ENCODE measurements around the gene SIRT5.

DNA sequence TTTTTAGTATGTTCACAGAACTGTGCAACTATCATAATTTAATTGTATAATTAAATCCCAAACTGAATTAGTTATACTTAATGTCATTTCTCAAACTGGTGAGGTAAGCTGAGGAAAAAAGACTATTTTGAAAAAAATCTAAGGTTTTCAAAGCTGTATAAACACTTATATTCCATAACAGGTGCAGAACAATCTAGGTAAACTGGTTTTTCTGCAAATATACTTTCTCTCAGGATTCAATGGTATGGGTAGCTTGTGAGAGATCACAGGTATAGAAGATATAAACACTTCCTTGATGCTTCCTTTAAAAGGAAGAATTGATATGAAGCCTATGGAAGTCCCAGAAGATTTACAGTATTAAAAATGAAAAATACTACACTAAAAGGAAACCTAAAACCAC is 74.4 kb downstream of the SIRT5 start:
- TF ChIP-seq, protein P1, sequence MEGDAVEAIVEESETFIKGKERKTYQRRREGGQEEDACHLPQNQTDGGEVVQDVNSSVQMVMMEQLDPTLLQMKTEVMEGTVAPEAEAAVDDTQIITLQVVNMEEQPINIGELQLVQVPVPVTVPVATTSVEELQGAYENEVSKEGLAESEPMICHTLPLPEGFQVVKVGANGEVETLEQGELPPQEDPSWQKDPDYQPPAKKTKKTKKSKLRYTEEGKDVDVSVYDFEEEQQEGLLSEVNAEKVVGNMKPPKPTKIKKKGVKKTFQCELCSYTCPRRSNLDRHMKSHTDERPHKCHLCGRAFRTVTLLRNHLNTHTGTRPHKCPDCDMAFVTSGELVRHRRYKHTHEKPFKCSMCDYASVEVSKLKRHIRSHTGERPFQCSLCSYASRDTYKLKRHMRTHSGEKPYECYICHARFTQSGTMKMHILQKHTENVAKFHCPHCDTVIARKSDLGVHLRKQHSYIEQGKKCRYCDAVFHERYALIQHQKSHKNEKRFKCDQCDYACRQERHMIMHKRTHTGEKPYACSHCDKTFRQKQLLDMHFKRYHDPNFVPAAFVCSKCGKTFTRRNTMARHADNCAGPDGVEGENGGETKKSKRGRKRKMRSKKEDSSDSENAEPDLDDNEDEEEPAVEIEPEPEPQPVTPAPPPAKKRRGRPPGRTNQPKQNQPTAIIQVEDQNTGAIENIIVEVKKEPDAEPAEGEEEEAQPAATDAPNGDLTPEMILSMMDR (IDR thresholded peaks at IDR 0.05; ENCODE audit: low read length): no peak
- TF ChIP-seq EZH2 (optimal IDR thresholded peaks at IDR 0.05; ENCODE audit: low read depth, low read length) (no peak), EZH2phosphoT487 (IDR thresholded peaks at IDR 0.05; ENCODE audit: low read length) (no peak)

Measured in MM.1S (cell line).